ENCODE data around the gene UROS.

DNA sequence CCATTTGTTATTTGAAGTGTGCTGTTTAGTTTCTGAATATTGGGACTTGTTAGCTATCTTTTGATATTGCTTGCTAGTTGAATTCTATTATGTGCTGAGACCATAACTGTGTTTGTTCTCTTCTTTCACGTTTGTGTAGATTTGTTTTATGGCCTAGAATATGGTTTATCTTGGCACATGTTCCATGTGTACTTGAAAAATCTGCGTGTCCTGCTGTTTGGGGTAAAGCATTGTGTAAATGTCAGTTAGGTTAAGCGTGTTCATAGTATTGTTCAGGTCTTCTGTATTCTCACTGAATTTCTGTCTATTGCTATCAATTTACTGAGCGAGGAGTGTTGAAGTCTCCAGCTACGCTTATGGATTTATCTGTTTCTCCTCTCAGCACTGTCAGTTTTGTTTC lies 66.9 kb downstream of the UROS start:
- TF ChIP-seq, protein P1, sequence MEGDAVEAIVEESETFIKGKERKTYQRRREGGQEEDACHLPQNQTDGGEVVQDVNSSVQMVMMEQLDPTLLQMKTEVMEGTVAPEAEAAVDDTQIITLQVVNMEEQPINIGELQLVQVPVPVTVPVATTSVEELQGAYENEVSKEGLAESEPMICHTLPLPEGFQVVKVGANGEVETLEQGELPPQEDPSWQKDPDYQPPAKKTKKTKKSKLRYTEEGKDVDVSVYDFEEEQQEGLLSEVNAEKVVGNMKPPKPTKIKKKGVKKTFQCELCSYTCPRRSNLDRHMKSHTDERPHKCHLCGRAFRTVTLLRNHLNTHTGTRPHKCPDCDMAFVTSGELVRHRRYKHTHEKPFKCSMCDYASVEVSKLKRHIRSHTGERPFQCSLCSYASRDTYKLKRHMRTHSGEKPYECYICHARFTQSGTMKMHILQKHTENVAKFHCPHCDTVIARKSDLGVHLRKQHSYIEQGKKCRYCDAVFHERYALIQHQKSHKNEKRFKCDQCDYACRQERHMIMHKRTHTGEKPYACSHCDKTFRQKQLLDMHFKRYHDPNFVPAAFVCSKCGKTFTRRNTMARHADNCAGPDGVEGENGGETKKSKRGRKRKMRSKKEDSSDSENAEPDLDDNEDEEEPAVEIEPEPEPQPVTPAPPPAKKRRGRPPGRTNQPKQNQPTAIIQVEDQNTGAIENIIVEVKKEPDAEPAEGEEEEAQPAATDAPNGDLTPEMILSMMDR (IDR thresholded peaks at IDR 0.05; ENCODE audit: poor library complexity): no peak
- no peak for TF ChIP-seq EZH2phosphoT487 (IDR thresholded peaks at IDR 0.05; ENCODE audit: low read depth, severe bottlenecking, unreplicated experiment)
